HL-60/S4 treated with phorbol 12-myristate 13-acetate at 8.2 ng/mL for 4 days and 3 days (cell line): ENCODE data around the gene FN3KRP.

Experiments
- in situ Hi-C: fragments of 300-500 bp; cut with MboI; formaldehyde crosslinking; loops from 2 replicates; pipeline ENCODE4 v1.15.0; 2022; ENCODE audit warnings: low sequenced_read_pairs

The FN3KRP gene

DNA sequence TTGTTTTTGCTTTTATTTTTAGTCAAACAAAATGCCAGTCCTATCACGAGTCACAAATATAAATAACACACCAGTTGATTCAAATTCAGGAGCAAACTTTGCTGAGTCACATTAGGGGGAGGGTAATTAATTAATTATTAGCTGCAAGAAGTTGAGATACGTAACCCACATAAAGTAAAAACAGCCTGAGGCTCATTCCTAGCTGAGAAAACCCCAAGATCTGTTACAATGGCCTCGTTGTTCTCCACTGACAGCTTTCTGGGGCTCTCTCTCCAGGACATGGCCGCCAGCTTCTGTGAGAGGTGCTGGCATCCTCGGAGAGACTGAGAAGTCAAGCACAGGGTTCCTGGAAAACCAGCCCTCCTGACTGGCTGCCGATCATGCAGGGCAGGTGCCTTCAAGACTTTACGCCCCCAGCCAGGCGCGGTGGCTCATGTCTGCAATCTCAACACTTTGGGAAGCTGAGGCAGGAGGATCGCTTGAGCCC lies 29.1 kb upstream of the FN3KRP start:
- in situ Hi-C loops = no loop called here

DNA sequence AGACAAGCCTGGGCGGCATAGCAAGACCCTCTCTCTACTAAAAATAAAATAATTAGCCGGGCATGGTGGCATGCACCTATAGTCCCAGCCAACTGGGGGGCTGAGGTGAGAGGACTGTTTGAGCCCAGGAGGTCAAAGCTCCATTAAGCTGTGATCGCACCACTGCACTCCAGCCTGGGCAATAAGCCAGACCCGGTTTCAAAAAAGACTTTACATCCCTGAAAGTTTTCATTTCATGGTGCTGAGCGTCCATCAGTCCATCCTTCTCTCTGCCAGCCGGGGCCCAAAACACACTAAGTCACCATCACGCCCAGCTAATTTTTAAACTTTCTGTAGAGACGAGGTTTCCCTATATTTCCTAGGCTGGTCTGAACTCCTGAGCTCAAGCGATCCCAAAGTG lies 28.6 kb upstream of the FN3KRP start:
- in situ Hi-C loops = no loop called here

DNA sequence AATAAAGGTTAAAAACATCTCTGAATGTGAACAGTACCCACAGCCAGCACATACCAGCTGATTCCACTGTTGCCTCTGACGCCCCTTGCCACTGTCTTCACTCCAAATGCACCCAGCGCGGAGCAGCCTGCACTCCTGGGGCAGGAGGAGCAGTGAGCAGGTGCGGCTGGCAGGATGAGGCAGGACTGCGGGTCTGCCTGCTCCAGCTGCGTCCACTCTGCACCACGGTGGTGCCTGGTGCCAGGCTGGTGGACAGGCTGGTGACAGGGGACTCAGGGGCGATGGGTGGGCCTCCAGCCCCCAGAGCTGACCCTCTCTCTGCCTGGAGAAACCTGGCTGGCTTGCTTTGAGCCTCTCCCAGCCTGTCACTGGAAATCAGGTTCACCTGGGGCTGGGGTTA lies 27.4 kb upstream of the FN3KRP start:
- in situ Hi-C loops = no loop called here

- in situ Hi-C loops = no loop called here
These were observed 25.6 kb upstream of the FN3KRP start for GRCh38 chr17:82690786-82691489.

- in situ Hi-C loops = no loop called here
These were observed 24.8 kb upstream of the FN3KRP start for GRCh38 chr17:82691714-82692113.

DNA sequence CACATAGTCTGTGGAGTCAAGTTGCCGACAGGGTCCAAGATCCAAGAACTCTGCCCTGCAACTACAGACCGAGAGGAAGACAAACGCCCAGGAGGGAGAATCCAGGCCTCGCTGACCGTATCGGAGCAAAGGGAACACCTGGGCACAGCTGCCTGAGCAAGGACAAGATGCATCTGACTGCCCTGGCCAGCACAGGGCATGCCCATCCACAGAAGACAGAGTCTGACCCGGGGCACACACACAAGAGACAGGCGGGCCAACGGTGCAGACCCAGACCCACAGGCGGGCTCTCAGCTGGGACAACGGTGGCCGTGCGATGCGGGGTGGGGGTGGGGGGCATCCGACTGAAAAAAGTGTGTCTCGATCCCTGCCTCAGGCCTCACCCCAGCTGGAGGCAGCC lies 24.2 kb upstream of the FN3KRP start:
- in situ Hi-C loops = no loop called here

DNA sequence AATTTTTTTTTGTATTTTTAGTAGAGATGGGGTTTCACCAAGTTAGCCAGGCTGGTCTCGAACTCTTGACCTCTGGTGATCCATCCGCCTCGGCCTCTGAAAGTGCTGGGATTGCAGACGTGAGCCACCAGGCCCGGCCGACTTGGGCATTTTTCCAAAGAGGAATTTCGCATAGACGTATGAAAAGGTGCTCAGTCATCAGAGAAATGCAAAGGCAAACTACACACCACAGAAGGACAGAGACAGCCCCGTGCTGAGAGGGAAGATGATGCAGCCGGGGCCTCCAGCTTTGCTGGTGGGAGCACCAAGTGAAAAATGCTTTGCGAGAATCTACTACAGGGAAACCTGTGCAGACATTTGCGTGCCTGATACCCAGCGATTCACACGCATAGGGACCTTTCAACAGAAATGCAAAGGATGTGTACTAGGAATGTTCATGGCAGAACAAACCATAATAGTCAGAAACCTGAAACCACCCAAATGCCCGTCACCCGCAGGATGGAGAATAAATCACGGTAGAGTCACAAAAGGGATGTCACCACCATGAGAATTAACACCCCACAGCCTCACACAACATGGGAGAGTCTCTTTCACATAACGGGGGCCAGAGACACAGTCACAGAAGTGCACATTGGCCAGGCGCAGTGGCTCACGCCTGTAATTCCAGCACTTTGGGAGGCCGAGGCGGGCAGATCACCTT lies 23.2 kb upstream of the FN3KRP start:
- in situ Hi-C loops = no loop called here

DNA sequence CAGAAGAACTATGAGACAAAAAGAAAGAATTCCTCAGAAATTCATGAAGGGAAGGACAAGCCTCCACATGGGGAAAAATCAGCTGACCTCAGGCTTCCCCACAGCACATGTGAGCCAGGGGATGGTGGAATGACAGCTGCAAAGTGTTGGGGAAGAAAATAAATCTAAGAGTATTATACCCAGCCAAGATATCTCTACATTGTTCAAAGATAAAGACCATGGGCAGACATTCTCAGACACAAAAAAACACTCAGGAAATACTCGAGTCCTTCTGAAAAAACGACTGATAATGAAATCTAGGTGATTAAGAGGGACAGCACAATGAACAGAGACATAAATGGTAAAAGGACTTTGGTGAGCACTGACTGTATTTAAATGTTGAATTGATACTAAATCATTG lies 21.9 kb upstream of the FN3KRP start:
- in situ Hi-C loops = no loop called here

DNA sequence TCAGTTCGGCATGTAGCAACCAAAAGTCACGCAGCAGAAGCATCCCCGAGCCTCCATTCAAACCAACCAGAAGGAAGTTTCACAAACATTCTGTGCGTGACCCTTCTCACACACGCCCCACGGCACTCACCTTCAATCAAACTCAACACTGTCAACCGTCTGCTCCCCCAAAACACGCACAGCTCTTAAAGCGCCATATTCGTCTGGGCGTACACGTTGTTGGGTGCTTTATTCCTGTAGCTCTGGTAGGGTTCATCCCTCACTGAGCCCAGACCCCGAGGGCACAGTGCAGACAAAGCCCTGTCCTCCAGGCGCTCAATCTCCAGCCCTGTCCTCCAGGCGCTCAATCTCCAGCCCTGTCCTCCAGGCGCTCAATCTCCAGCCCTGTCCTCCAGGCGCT lies 20.2 kb upstream of the FN3KRP start:
- in situ Hi-C loops = no loop called here

DNA sequence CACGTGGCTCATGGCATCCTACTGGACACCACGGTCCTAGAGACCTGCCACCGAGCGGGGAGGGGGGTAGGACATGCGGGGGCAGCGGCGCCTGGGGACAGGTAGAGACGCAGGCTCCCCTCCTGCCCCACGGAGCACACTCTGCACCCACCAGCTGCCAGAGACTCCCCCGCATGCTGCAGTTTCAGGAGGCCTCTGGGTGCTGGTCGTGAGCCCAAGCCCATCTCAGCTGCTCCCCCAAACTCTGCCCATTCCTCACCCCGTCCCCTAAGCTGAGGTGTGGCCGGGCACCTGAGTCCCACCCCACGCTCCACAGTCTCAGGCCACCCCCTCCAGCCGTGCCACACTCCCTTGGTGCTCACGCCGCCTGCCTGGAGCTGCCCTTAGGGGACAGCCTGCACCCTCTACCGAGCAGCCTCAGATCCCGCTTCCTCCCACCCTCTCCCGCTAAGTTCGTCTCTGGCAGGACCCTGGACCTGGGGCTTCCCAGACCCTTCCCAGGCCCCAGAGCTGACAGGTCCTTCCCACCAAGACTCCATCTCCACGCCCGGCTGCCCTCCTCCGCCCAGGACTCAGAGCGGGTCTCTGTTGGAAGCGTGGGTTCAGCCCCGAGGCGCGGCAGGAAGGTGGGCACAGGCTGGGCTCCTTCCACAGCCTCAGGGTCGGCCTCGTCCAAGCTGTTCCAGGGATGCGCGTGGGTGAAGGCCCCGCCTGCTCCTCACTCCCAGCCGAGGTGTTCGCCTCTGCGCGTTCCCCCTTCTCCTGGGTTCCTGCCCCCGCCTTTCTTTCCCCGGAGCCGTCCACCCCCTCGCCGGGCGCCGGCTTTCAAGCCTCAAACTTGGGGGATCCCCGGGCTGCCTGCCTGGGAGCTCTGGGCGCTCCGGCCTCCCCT lies 19.3 kb upstream of the FN3KRP start:
- in situ Hi-C loops = no loop called here

- in situ Hi-C loops = no loop called here
These were observed 18.8 kb upstream of the FN3KRP start for GRCh38 chr17:82697808-82698064.

DNA sequence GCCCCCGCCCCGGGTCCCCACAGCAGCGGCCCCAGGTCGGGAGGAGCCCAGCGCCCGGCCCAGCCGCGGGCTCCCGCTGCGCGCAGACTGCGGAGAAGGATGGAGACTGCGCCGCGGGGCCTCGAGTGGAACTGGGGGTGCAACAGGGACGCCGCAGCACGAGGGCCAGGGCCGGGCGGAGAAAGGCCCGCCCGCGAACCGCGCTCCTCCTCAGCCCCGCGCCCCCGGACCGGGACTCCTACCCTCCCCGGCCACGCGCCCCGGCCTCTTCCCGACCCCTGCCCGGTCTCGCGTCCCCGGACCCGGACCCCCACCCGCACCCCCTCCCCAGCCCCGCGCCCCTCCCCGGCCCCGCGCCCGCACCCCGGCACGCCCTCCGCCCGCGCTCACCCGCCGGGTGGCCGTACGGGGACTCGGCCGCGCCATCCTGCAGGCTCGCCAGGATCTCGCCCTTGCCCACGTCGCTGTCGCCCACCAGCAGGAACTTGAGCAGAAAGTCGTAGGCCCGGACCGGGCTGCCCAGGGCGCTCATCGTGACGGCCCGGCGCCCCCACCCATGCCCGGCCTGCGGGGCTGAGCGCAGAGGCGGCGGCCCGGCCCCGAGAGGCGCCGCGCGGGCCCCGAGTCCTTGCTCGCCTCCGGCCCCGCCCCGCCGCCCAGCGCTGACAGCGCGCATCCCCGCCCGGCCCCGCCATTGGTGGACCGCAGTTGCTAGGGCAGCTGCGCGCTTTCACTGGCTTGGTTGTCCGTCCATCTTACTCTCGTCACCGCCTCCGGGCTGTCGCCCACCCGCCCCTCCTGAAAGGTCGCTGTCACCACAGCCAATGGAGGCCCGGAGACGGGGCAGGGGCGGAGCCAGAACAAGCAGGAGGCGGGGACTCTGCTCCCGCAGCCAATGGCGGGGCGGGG lies 18.2 kb upstream of the FN3KRP start, which contains the start of gene RAB40B:
RAB40B (minus strand) TSS at position 634 of the 909 bp plus-strand sequence; CDS start at position 532, 102 bp downstream.
- in situ Hi-C loops = no loop called here

DNA sequence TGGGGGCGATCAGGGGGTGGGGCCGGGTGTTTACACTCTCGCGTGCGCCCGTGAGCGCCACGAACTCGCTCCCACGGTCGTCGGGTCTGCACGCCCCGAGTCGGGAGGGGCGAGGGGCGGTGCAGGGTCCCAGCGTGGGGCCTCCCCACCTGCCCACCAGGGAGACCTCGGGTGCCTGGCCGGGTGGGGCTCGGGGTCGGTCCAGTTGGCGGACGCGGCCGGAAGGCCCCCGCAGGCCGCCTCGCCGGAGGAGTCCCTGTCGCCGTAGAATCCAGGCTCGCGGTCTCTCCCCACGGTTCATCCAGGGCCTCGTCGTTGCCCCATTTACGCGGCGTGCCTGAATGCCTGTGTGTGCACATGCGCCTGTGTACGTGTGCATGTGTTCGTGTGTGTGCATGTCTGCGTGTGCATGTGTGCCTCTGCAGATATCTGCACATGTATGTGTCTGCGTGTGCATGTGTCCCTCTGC lies 17.5 kb upstream of the FN3KRP start:
- in situ Hi-C loops = no loop called here

DNA sequence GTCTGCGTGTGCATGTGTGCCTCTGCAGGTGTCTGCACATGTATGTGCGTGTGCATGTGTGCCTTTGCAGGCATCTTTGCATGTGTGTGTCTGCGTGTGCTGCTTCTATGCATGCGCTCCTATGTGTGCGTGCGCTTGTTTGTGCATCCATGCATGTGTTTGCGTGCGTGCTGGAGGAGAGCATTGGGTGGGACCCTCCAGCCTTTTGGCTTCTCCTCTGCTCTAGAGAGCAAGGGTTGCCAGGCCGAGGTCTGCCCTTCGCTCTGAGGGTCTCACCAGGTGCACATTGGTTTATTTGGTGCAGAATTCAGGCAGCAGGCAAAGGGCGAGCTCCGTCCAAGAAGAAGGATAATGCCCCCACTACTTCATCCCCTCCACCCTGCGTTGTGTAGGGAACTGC lies 17.0 kb upstream of the FN3KRP start:
- in situ Hi-C loops = no loop called here

DNA sequence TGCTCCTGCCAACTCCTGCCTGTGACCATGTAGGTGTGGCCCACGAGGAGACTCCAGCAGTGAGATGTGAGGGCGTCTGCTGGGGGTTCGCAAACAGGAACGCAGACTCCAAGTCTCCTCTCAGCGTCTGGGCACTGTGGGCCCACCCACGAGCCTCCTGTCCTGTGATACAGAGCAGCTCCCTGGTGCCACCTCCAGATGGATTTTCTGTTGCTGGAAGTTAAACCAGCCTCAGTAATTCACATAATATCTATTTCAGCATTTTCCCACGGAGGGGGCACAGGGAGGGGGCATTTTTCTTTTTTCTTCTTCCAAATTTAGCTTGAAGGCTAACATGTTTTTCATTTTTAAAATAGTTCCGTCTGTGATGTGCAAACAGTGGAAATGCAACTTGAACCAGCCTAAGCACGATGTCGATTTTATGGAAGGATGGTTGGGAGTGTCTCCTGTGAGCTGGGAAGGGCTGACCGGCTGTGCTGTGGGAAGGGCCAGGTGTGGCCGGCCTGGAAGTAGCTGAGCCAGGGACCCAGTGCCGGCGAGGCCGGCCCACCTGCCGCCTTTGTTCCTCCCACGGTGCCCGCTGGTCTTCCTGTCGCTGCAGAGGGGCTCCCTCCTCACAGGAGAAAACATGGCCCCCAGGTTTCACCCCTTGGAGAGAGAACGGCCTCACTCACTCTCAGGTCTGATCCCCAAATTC lies 14.1 kb upstream of the FN3KRP start:
- in situ Hi-C loops = no loop called here

- in situ Hi-C loops = no loop called here
These were observed 13.3 kb upstream of the FN3KRP start for GRCh38 chr17:82703036-82703745.

DNA sequence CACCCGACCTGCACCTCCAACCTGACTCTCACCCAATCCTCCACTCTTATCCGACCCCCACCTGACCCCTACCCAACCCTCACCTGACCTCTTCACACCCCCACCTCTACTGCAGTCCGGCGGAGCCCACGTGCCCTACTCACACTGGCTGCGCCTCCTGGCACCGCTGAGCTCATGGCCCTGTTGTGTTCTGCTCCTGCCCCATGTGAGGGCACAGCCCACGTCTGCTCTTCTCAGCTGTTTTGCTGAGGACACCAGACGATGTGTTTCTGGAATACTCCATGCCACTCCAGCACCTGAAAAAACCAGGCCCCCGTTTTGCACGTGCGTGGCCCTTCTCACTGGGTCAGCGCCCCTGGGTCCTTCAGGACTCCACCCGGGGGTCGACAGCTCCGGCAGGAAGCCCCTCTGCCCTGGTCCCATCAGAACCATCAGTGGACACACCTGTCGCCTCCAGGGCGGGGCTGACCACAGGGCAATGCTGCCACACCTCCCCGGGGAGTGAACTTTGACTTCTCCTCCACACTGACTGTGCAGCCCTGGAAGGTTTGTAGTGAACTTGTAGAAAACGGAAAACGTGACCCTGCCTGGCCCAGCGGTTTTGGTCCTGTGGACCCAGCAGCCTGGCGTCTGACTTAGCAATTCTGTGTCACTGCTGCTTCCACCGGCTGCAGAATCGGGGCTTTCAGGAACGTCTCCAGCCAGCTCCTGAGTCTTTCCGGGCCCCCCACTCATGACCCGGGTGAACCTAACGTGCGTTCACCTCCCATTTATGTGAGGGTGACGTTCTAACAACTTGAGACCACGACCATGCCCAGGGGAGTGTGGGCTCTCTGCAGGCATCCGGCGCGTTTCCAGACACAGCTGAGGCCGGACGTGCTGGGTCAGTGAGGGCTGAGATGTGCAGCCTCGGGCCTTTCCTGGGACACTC lies 12.3 kb upstream of the FN3KRP start:
- in situ Hi-C loops = no loop called here

DNA sequence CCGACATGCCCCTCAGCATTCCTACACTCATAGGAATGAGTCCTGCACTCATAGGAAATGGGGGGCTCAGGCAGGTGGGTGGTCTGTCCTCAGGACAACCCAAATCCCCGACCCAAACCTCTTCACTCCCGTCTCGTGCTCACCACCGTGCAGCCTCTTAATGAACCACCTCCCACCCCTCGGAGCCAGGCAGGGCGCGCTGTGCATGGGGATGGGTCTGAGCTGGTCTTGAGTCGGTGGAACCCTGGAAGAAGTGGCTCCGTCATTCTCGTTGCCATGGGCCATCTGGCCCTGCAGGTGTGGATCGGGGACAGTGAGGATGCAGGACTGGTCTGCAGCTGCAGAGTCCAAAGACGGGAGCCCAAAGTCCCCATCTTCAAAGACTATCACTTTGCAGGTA lies 11.6 kb upstream of the FN3KRP start:
- in situ Hi-C loops = no loop called here
